GM12891 (cell line): ENCODE data around the gene MRPL53.

Experiments
- POLR2A ChIP-seq: IDR thresholded peaks from 2 replicates; pipeline ENCODE4 v1.6.1; 2011; ENCODE audit warnings: low read depth, low read length, control low read depth
- POLR2AphosphoS5 ChIP-seq: IDR thresholded peaks from 2 replicates; pipeline ENCODE4 v1.6.1; 2011; ENCODE audit warnings: low read depth, low read length, control low read depth
- SPI1 ChIP-seq: IDR thresholded peaks from 2 replicates; pipeline ENCODE4 v1.6.1; 2011; ENCODE audit warnings: low read depth, low read length, control low read depth
- TAF1 ChIP-seq: IDR thresholded peaks from 2 replicates; pipeline ENCODE4 v1.6.1; 2011; ENCODE audit warnings: low read depth, low read length, control low read depth

DNA sequence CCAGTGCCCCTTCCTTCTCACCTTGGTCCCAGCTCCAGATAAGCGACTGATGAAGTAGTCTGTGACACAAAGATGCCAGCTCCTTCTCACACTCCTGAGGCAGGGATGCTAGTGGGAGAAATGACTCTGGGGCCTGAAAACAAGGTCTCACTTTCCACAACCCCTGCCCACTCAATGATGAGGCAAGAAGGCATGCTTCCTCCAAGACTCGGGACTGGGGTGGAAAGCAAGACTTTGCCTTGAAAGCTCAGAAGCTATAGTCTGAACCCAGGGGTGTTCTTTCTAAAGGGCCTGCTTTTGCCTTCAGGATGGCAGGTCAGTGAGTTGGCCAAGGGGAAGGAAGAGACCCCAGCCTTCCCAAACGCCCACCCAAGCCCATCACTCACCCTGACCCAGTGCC lies 9.0 kb upstream of the MRPL53 start:
- TF ChIP-seq POLR2A (no peak), TAF1 (no peak), SPI1 (no peak), POLR2AphosphoS5 (no peak)
